Astrocyte (in vitro differentiated cells and primary cell): ENCODE results near the gene PCBP3. TPM values are rescaled to one million over a fixed set of nuclear protein-coding genes. Genes with fewer than 3 reads are reported as not detected.
"Not testable (repeated sequence)": the region's sequence is repeated elsewhere in the genome, so short reads cannot be mapped to it uniquely, and the experiment has no call there.

Experiments
- DNase-seq: peaks from one replicate; pipeline ENCODE4 v3.0.0-alpha.2; 2010; ENCODE audit warnings: low read depth
- FAIRE-seq: peaks from 2 replicates; lab custom pipeline; 2011; peaks lifted over from hg19 to GRCh38; lab: Jason Lieb, UNC
- H2AFZ ChIP-seq: 2 replicates; pipeline ENCODE4 v1.6.0; 2012; ENCODE audit warnings: low read depth, low read length, inconsistent platforms
- H3K27ac ChIP-seq: 2 replicates; pipeline ENCODE4 v1.5.1; 2011; ENCODE audit warnings: low read depth, low read length, inconsistent platforms
- H3K27me3 ChIP-seq: 2 replicates; pipeline ENCODE4 v1.6.0; 2011; ENCODE audit warnings: low read length, inconsistent platforms; ENCODE audit not compliant: insufficient read depth
- H3K36me3 ChIP-seq: 2 replicates; pipeline ENCODE4 v1.5.1; 2011; ENCODE audit warnings: low read length, inconsistent platforms; ENCODE audit not compliant: insufficient read depth
- H3K4me1 ChIP-seq: 2 replicates; pipeline ENCODE4 v1.5.1; 2011; ENCODE audit warnings: low read length, inconsistent platforms; ENCODE audit not compliant: insufficient read depth
- H3K4me2 ChIP-seq: 2 replicates; pipeline ENCODE4 v1.6.0; 2012; ENCODE audit warnings: low read length, inconsistent platforms
- H3K4me3 ChIP-seq: 2 replicates; pipeline ENCODE4 v1.5.1; 2011; ENCODE audit warnings: low read depth, mild to moderate bottlenecking, low read length, inconsistent platforms; ENCODE audit not compliant: insufficient read depth
- H3K79me2 ChIP-seq: 2 replicates; pipeline ENCODE4 v1.6.0; 2012; ENCODE audit warnings: mild to moderate bottlenecking, low read length, inconsistent platforms; ENCODE audit not compliant: insufficient read depth
- H3K9ac ChIP-seq: 2 replicates; pipeline ENCODE4 v1.6.0; 2012; ENCODE audit warnings: mild to moderate bottlenecking, low read length, inconsistent platforms
- H3K9me3 ChIP-seq: 2 replicates; pipeline ENCODE4 v1.5.1; 2012; ENCODE audit warnings: low read depth, mild to moderate bottlenecking, low read length, inconsistent platforms; ENCODE audit not compliant: insufficient read depth
- H4K20me1 ChIP-seq: 2 replicates; pipeline ENCODE4 v1.6.0; 2012; ENCODE audit warnings: low read length, inconsistent platforms; ENCODE audit not compliant: insufficient read depth
- H3K27ac Mint-ChIP-seq: one replicate; pipeline ENCODE4 v1.8.0; 2021; ENCODE audit warnings: mild to moderate bottlenecking, mixed read lengths; ENCODE audit not compliant: unreplicated experiment
- H3K27me3 Mint-ChIP-seq: one replicate; pipeline ENCODE4 v1.8.0; 2021; ENCODE audit warnings: low read depth, mixed read lengths; ENCODE audit not compliant: unreplicated experiment
- H3K36me3 Mint-ChIP-seq: one replicate; pipeline ENCODE4 v1.8.0; 2021; ENCODE audit warnings: low read depth, mixed read lengths; ENCODE audit not compliant: unreplicated experiment
- H3K4me1 Mint-ChIP-seq: one replicate; pipeline ENCODE4 v1.8.0; 2021; ENCODE audit warnings: low read depth, mixed read lengths; ENCODE audit not compliant: unreplicated experiment
- H3K4me3 Mint-ChIP-seq: one replicate; pipeline ENCODE4 v1.8.0; 2021; ENCODE audit warnings: mild to moderate bottlenecking, moderate library complexity, mixed read lengths; ENCODE audit not compliant: unreplicated experiment
- H3K9me3 Mint-ChIP-seq: one replicate; pipeline ENCODE4 v1.8.0; 2021; ENCODE audit warnings: mild to moderate bottlenecking, mixed read lengths; ENCODE audit not compliant: unreplicated experiment
- CTCF ChIP-seq: IDR thresholded peaks from 2 replicates; pipeline ENCODE4 v1.5.1; 2011; ENCODE audit warnings: low read depth, mild to moderate bottlenecking, inconsistent platforms, low read length, moderate library complexity; ENCODE audit not compliant: insufficient read depth
- EZH2 ChIP-seq: IDR thresholded peaks from 2 replicates; pipeline ENCODE4 v1.6.1; 2012; ENCODE audit warnings: mild to moderate bottlenecking, low read length, inconsistent platforms; ENCODE audit not compliant: insufficient read depth
- total RNA-seq: library from RNA; stranded (reverse); gene quantifications from 2 replicates; pipeline ENCODE4 v1.2.1, GENCODE V29; 2021

Gene PCBP3
- total RNA-seq, 1 donor from 2014 or later: 1.8 TPM

GRCh38 chr21:45601551-45601950 is 42.0 kb upstream of the PCBP3 start:
- no peak overlapping the region for H3K9ac ChIP-seq
- H3K4me3 ChIP-seq: no peak overlapping the region
- no peaks in the 10 kb centered on the region for H3K79me2 ChIP-seq
- no peaks in the 10 kb centered on the region for H3K36me3 Mint-ChIP-seq
- FAIRE-seq (no peak), DNase-seq (no peak)
- no peak overlapping the region for H3K4me3 Mint-ChIP-seq
- no peaks in the 10 kb centered on the region for H4K20me1 ChIP-seq
- H3K27me3 ChIP-seq: no peaks in the 10 kb centered on the region
- H3K27ac Mint-ChIP-seq: no peak overlapping the region
- H3K4me1 ChIP-seq: no peaks in the 10 kb centered on the region
- H3K27ac ChIP-seq: no peak overlapping the region
- no peaks in the 10 kb centered on the region for H3K36me3 ChIP-seq
- TF ChIP-seq EZH2 (no peak), CTCF (no peak)
- no peak overlapping the region for H2AFZ ChIP-seq
- H3K27me3 Mint-ChIP-seq: peaks cover 37% of the 10 kb centered on the region
- H3K4me1 Mint-ChIP-seq: no peaks in the 10 kb centered on the region
- peaks cover 33% of the 10 kb centered on the region for H3K9me3 Mint-ChIP-seq
- H3K9me3 ChIP-seq: peaks cover 15% of the 10 kb centered on the region
- no peak overlapping the region for H3K4me2 ChIP-seq

- Histone ChIP-seq H2AFZ (no peak overlapping the region), H3K4me1 (no peaks in the 10 kb centered on the region), H3K27ac (no peak overlapping the region), H3K9me3 (peaks cover 15% of the 10 kb centered on the region), H4K20me1 (no peaks in the 10 kb centered on the region), H3K9ac (no peak overlapping the region), H3K27me3 (no peaks in the 10 kb centered on the region), H3K79me2 (no peaks in the 10 kb centered on the region), H3K36me3 (no peaks in the 10 kb centered on the region), H3K4me2 (no peak overlapping the region), H3K4me3 (no peak overlapping the region)
- H3K27ac Mint-ChIP-seq: no peak overlapping the region
- peaks cover 30% of the 10 kb centered on the region for H3K9me3 Mint-ChIP-seq
- H3K4me1 Mint-ChIP-seq: no peaks in the 10 kb centered on the region
- no peaks in the 10 kb centered on the region for H3K36me3 Mint-ChIP-seq
- H3K27me3 Mint-ChIP-seq: peaks cover 32% of the 10 kb centered on the region
- no peak overlapping the region for H3K4me3 Mint-ChIP-seq
- DNase-seq: no peak
- TF ChIP-seq CTCF (no peak), EZH2 (no peak)
- no peak for FAIRE-seq
Observed at GRCh38 chr21:45602106-45602505, 41.4 kb upstream of the PCBP3 start.

GRCh38 chr21:45603481-45603880 is 40.0 kb upstream of the PCBP3 start:
- Histone ChIP-seq H3K4me2 (no peak overlapping the region), H3K27me3 (peaks cover 8% of the 10 kb centered on the region), H3K36me3 (no peaks in the 10 kb centered on the region), H2AFZ (no peak overlapping the region), H3K9ac (no peak overlapping the region), H3K9me3 (peaks cover 16% of the 10 kb centered on the region), H4K20me1 (no peaks in the 10 kb centered on the region), H3K79me2 (no peaks in the 10 kb centered on the region), H3K4me1 (no peaks in the 10 kb centered on the region), H3K27ac (no peak overlapping the region), H3K4me3 (no peak overlapping the region)
- peaks cover 2% of the 10 kb centered on the region for H3K4me1 Mint-ChIP-seq
- TF ChIP-seq CTCF (no peak), EZH2 (no peak)
- no peak overlapping the region for H3K27ac Mint-ChIP-seq
- peaks cover 36% of the 10 kb centered on the region for H3K27me3 Mint-ChIP-seq
- H3K9me3 Mint-ChIP-seq: peaks cover 33% of the 10 kb centered on the region
- DNase-seq (no peak), FAIRE-seq (no peak)
- H3K36me3 Mint-ChIP-seq: no peaks in the 10 kb centered on the region
- H3K4me3 Mint-ChIP-seq: no peak overlapping the region

GRCh38 chr21:45604681-45605080 is 38.8 kb upstream of the PCBP3 start:
- H3K4me3 ChIP-seq, FAIRE-seq, H4K20me1 ChIP-seq, H3K9ac ChIP-seq, H3K4me1 ChIP-seq, DNase-seq, H3K36me3 ChIP-seq, H3K79me2 ChIP-seq, H3K4me3 Mint-ChIP-seq, H3K4me1 Mint-ChIP-seq, H2AFZ ChIP-seq, H3K27ac ChIP-seq, H3K27ac Mint-ChIP-seq, H3K4me2 ChIP-seq, H3K36me3 Mint-ChIP-seq: not testable (repeated sequence)
- peaks cover 29% of the 10 kb centered on the region for H3K27me3 Mint-ChIP-seq
- Histone ChIP-seq H3K9me3 (peaks cover 17% of the 10 kb centered on the region), H3K27me3 (peaks cover 12% of the 10 kb centered on the region)
- H3K9me3 Mint-ChIP-seq: peaks cover 34% of the 10 kb centered on the region
